HepG2 (cell line): Measurements from ENCODE around the gene VPS37D. TPM values are rescaled to one million over a fixed set of nuclear protein-coding genes. Genes with fewer than 3 reads are reported as not detected.
A peak's percentile ranks its signal among the peaks of the same experiment; 100 is the strongest.

ENCODE experiments used
- DPF2 ChIP-seq: sonication (generic); formaldehyde crosslinking; IDR thresholded peaks from 2 replicates; pipeline ENCODE4 v1.4.0; 2020; ENCODE audit warnings: mild to moderate bottlenecking, low read depth, missing genetic modification reagents, borderline replicate concordance
- FOXA1 ChIP-seq, 2 experiments: fragments of 450-650 bp in 1 of 2; sonication (generic) in 1 of 2; formaldehyde crosslinking in 1 of 2; IDR thresholded peaks; 2 replicates each; pipeline versions ENCODE4 v1.4.0 to v1.6.1; 2016 to 2020; ENCODE audit warnings: missing genetic modification reagents in 1 of 2
- FOXO1 ChIP-seq: sonication (generic); formaldehyde crosslinking; IDR thresholded peaks from 2 replicates; pipeline ENCODE4 v1.4.0; 2020; ENCODE audit warnings: missing genetic modification reagents
- GZF1 ChIP-seq: sonication (generic); formaldehyde crosslinking; IDR thresholded peaks from 2 replicates; pipeline ENCODE4 v1.5.1; 2020; ENCODE audit warnings: mild to moderate bottlenecking, missing genetic modification reagents
- HES4 ChIP-seq: sonication (generic); formaldehyde crosslinking; IDR thresholded peaks from 2 replicates; pipeline ENCODE4 v1.9.0; 2021; ENCODE audit warnings: mild to moderate bottlenecking, missing genetic modification reagents, borderline replicate concordance
- IRF1 ChIP-seq: sonication (generic); formaldehyde crosslinking; IDR thresholded peaks from 2 replicates; pipeline ENCODE4 v1.4.0; 2020; ENCODE audit warnings: low read depth, mild to moderate bottlenecking, missing genetic modification reagents
- KDM1A ChIP-seq: IDR thresholded peaks from 2 replicates; pipeline ENCODE4 v1.6.1; 2016; ENCODE audit warnings: missing compliant biosample characterization
- MAFK ChIP-seq, 2 experiments: IDR thresholded peaks in 1 of 2; conservative IDR thresholded peaks in 1 of 2; 2 replicates each; pipeline ENCODE4 v1.6.1; 2011; ENCODE audit warnings: improper control_type of control experiment in 2 of 2, low read length in 2 of 2
- MNT ChIP-seq: fragments of 450-650 bp; IDR thresholded peaks from 2 replicates; pipeline ENCODE4 v1.6.1; 2016
- NR3C1 ChIP-seq: sonication (generic); formaldehyde crosslinking; IDR thresholded peaks from 2 replicates; pipeline ENCODE4 v1.4.0; 2020; ENCODE audit warnings: missing genetic modification reagents
- PHF20 ChIP-seq: sonication (generic); formaldehyde crosslinking; IDR thresholded peaks from 2 replicates; pipeline ENCODE4 v1.5.0; 2020; ENCODE audit warnings: mild to moderate bottlenecking, missing genetic modification reagents
- SKI ChIP-seq: fragments of 450-650 bp; IDR thresholded peaks from one replicate; pipeline ENCODE4 v1.6.1; 2018; ENCODE audit warnings: mild to moderate bottlenecking; ENCODE audit not compliant: partially characterized antibody
- SNAPC4 ChIP-seq: sonication (generic); formaldehyde crosslinking; IDR thresholded peaks from 2 replicates; pipeline ENCODE4 v1.4.0; 2020; ENCODE audit warnings: mild to moderate bottlenecking, missing genetic modification reagents
- SRF ChIP-seq: IDR thresholded peaks from 2 replicates; pipeline ENCODE4 v1.6.1; 2011; ENCODE audit warnings: mild to moderate bottlenecking, low read depth, low read length, moderate library complexity
- ZBTB20 ChIP-seq: sonication (generic); formaldehyde crosslinking; IDR thresholded peaks from 2 replicates; pipeline ENCODE4 v1.8.1; 2023; ENCODE audit warnings: missing genetic modification reagents, low read depth, mild to moderate bottlenecking, borderline replicate concordance
- ZBTB43 ChIP-seq: sonication (generic); formaldehyde crosslinking; conservative IDR thresholded peaks from 2 replicates; pipeline ENCODE4 v1.4.0; 2020; ENCODE audit warnings: missing genetic modification reagents
- ZNF230 ChIP-seq: sonication (generic); formaldehyde crosslinking; IDR thresholded peaks from 2 replicates; pipeline ENCODE4 v1.4.0; 2020; ENCODE audit warnings: mild to moderate bottlenecking, missing genetic modification reagents
- ZNF235 ChIP-seq: sonication (generic); formaldehyde crosslinking; IDR thresholded peaks from 2 replicates; pipeline ENCODE4 v1.8.1; 2023; ENCODE audit warnings: mild to moderate bottlenecking, missing genetic modification reagents, borderline replicate concordance
- ZNF350 ChIP-seq: sonication (generic); formaldehyde crosslinking; IDR thresholded peaks from 2 replicates; pipeline ENCODE4 v1.4.0; 2020; ENCODE audit warnings: mild to moderate bottlenecking, low read depth, missing genetic modification reagents, borderline replicate concordance
- ZNF431 ChIP-seq: sonication (generic); formaldehyde crosslinking; IDR thresholded peaks from 2 replicates; pipeline ENCODE4 v1.9.0; 2022; ENCODE audit warnings: missing genetic modification reagents, low read depth, mild to moderate bottlenecking, borderline replicate concordance
- polyA plus RNA-seq, 8 experiments: library from polyadenylated mRNA; depleted of rRNA in 3 of 8; stranded (reverse) in 7 of 8; unstranded in 1 of 8; fragments of >200 nt; fragmentation: Illumina TruSeq in 4 of 8; extraction: Trizol in 4 of 8; gene quantifications; 2 replicates each; pipeline versions ENCODE4 v1.2.1 to v1.2.3, GENCODE V29; 2011 to 2016; ENCODE audit warnings: low read depth in 4 of 8, missing spikeins in 1 of 8, mixed read lengths in 1 of 8; ENCODE audit not compliant: insufficient read depth in 1 of 8
- total RNA-seq, 5 experiments: library from RNA; depleted of rRNA; stranded (reverse); fragments of >200 nt; fragmentation: Illumina TruSeq; extraction: Trizol; gene quantifications; 2 replicates each; pipeline ENCODE4 v1.2.3, GENCODE V29; 2016; ENCODE audit warnings: low read depth in 1 of 5

The VPS37D gene
- total and polyA plus RNA-seq, 2 of the 13 experiments (the other 11 are each of a cell fraction or from before 2014, with no cell fraction given), result 3.8 to 6.3 TPM

GRCh38 chr7:73622909-73623797 is 44.5 kb upstream of the VPS37D start (continued):
- TF ChIP-seq MAFK (conservative IDR thresholded peaks at IDR 0.05 in 1 of 2, IDR thresholded peaks at IDR 0.05 in 1 of 2; ENCODE audit: low read length in 2 of 2), result no peak
- no peak for TF ChIP-seq ZNF235 (CRISPR knock-in tag)
- no peak for TF ChIP-seq ZNF230
- 0 out of 2 replicates have a peak, but pooled peaks have one; percentile 68 for TF ChIP-seq GZF1
- 0 out of 2 replicates have a peak, but pooled peaks have one; percentile 16 for TF ChIP-seq ZBTB43 (CRISPR knock-in tag)
- TF ChIP-seq DPF2 (CRISPR knock-in tag), result peak; percentile 37; the same call in 1 of the 2 replicates
- TF ChIP-seq SNAPC4 (CRISPR knock-in tag), result peak; percentile 80
- no peak for TF ChIP-seq NR3C1 (CRISPR knock-in tag)
- TF ChIP-seq ZNF431 (CRISPR knock-in tag), result no peak
- TF ChIP-seq ZNF350, result peak; percentile 98
- peak; percentile 60; the same call in 1 of the 2 replicates for TF ChIP-seq ZBTB20 (CRISPR knock-in tag)
- peak; percentile 74 for TF ChIP-seq SKI
- TF ChIP-seq FOXO1 (CRISPR knock-in tag), result peak; percentile 77; the same call in 1 of the 2 replicates
- TF ChIP-seq MNT, result peak; percentile 33; the same call in 1 of the 2 replicates
- TF ChIP-seq FOXA1 (IDR thresholded peaks at IDR 0.05), result no peak
- peak; percentile 66 for TF ChIP-seq FOXA1 (CRISPR knock-in tag; IDR thresholded peaks at IDR 0.05)
- 0 out of 2 replicates have a peak, but pooled peaks have one; percentile 37 for TF ChIP-seq HES4 (CRISPR knock-in tag)
- 0 out of 2 replicates have a peak, but pooled peaks have one; percentile 12 for TF ChIP-seq SRF
- no peak for TF ChIP-seq IRF1 (CRISPR knock-in tag)
- TF ChIP-seq KDM1A (CRISPR knock-in tag), result no peak
- peak; percentile 44 for TF ChIP-seq PHF20 (CRISPR knock-in tag)
